Measurements from ENCODE around the gene RECQL. TPM values are rescaled to one million over a fixed set of nuclear protein-coding genes. Genes with fewer than 3 reads are reported as not detected.

Gene RECQL
- total RNA-seq, 4 donors from 2014 or later, result 18.4 to 25.8 (median 21.7) TPM

DNA sequence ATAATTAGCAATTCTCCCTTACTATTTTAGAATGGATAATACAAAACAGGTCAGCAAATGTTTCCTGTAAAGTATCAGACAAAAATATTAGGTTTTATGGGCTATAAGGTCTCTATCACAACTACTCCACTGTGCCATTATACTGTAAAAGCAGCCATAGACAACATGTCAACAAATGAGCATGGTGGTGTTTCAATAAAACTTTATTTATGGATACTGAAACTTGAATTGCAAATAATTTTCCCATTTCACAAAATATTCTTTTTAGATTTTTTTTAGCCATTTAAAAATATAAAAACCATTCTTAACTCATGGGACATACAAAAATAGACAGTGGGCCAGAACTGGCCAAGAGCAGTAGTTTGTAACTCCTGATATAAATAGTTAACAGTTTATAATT is 15.4 kb downstream of the RECQL start:
- no peak for TF ChIP-seq POLR2AphosphoS5 (IDR thresholded peaks at IDR 0.05)
- TF ChIP-seq EP300 (IDR thresholded peaks at IDR 0.05), result no peak
- TF ChIP-seq POLR2A (IDR thresholded peaks at IDR 0.05), result no peak
- TF ChIP-seq, protein P1, sequence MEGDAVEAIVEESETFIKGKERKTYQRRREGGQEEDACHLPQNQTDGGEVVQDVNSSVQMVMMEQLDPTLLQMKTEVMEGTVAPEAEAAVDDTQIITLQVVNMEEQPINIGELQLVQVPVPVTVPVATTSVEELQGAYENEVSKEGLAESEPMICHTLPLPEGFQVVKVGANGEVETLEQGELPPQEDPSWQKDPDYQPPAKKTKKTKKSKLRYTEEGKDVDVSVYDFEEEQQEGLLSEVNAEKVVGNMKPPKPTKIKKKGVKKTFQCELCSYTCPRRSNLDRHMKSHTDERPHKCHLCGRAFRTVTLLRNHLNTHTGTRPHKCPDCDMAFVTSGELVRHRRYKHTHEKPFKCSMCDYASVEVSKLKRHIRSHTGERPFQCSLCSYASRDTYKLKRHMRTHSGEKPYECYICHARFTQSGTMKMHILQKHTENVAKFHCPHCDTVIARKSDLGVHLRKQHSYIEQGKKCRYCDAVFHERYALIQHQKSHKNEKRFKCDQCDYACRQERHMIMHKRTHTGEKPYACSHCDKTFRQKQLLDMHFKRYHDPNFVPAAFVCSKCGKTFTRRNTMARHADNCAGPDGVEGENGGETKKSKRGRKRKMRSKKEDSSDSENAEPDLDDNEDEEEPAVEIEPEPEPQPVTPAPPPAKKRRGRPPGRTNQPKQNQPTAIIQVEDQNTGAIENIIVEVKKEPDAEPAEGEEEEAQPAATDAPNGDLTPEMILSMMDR (IDR thresholded peaks at IDR 0.05), result no peak
- DNase-seq (ENCODE audit: low spot score in 2 of 2), result no peak
- no peaks in the 10 kb centered on the region for H3K9me3 ChIP-seq
- H3K27ac ChIP-seq, result no peak overlapping the region
- H3K4me3 ChIP-seq, result no peak overlapping the region
- peaks cover 50% of the 10 kb centered on the region for H3K36me3 ChIP-seq
- H3K27me3 ChIP-seq, result no peaks in the 10 kb centered on the region
- H3K4me1 ChIP-seq, result no peaks in the 10 kb centered on the region

DNA sequence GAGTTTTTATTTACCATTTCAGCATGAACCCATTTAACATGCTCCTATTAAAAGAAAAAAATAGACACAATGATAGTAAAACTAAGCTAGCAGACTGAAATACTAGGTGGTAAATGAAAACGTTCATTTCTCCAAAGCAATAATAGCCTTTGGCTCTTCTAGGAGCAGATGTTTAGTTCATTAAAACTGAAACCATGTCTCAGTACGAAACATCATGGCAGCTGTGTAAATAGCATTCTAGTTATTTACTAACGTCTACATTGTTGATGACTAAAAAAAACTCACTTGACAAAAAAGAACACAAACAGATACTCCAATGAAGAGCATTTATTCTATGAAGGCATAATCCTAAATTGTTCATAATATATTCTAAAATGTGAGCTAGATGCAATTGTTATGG is 17.9 kb downstream of the RECQL start:
- no peak for TF ChIP-seq EP300 (IDR thresholded peaks at IDR 0.05)
- TF ChIP-seq POLR2A (IDR thresholded peaks at IDR 0.05), result no peak
- no peak for TF ChIP-seq POLR2AphosphoS5 (IDR thresholded peaks at IDR 0.05)
- TF ChIP-seq, protein P1 (IDR thresholded peaks at IDR 0.05), result no peak
- Histone ChIP-seq H3K27ac (no peak overlapping the region), H3K36me3 (peaks cover 54% of the 10 kb centered on the region), H3K4me1 (no peaks in the 10 kb centered on the region), H3K27me3 (no peaks in the 10 kb centered on the region), H3K9me3 (no peaks in the 10 kb centered on the region), H3K4me3 (no peak overlapping the region)
- WGBS, result 87% methylated on average over 3 of the region's 3 CpGs
- DNase-seq (ENCODE audit: low spot score in 2 of 2), result no peak

DNA sequence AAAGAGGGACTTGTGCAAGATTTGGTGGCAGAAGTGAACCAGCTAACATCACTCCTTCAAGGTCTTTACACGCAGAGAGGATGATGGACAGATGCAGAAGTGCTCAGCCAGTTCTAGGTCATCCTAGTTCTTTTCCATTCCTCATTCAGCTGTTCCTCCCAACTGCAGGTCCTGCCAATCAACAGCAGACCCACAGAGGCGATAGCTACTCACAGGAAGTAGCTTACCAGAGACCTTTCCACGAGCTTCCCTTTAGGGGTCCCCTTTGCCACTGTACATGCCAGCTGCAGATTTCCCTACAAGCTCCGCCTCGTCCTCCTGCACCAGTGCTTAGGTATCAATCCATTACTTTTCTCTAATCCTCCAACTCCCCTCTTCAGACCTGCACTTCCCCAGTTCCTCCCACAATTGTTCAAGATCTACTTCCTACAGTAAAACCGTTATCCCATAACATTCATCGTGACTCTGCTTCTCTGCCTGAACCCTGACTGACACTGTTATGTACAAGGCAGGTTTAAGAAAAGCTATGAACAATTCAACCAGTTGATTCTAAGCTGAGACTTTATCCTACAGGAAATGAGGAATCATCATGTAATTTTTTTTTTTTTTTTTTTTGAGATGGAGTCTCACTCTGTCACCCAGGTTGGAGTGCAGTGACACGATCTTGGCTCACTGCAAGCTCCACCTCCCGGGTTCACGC is 22.5 kb downstream of the RECQL start:
- Histone ChIP-seq H3K4me3 (no peak overlapping the region), H3K9me3 (no peaks in the 10 kb centered on the region), H3K36me3 (peaks cover 62% of the 10 kb centered on the region), H3K27ac (no peak overlapping the region), H3K27me3 (no peaks in the 10 kb centered on the region), H3K4me1 (no peaks in the 10 kb centered on the region)
- WGBS, result 85% methylated on average over 10 of the region's 10 CpGs
- no peak for DNase-seq (ENCODE audit: low spot score in 2 of 2)
- TF ChIP-seq, protein P1 (IDR thresholded peaks at IDR 0.05), result no peak
- TF ChIP-seq POLR2A (IDR thresholded peaks at IDR 0.05) (no peak), POLR2AphosphoS5 (IDR thresholded peaks at IDR 0.05) (no peak), EP300 (IDR thresholded peaks at IDR 0.05) (no peak)

DNA sequence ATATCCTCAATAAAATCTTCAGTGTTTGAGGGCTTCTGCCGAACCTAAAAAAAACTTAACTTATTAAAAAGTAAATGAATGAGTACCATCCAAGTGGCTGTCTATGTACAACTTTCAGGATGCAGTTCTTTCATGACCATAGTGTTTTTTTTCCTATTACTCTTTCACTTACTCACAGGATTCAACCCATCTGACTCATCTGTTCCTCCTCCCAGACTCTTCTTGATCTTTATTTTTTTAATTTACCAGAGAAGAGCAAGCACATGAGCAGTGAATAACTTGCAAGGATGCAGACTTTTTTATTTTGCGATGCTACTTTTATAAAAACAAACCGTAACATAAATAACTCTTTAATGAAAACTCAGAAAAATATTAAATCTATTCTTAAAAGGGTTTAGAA is 24.5 kb downstream of the RECQL start:
- no peak for TF ChIP-seq EP300 (IDR thresholded peaks at IDR 0.05)
- TF ChIP-seq POLR2A (IDR thresholded peaks at IDR 0.05), result no peak
- TF ChIP-seq, protein P1 (IDR thresholded peaks at IDR 0.05), result no peak
- TF ChIP-seq POLR2AphosphoS5 (IDR thresholded peaks at IDR 0.05), result no peak
- Histone ChIP-seq H3K27ac (no peak overlapping the region), H3K36me3 (peaks cover 66% of the 10 kb centered on the region), H3K9me3 (no peaks in the 10 kb centered on the region), H3K27me3 (no peaks in the 10 kb centered on the region), H3K4me1 (no peaks in the 10 kb centered on the region), H3K4me3 (no peak overlapping the region)
- whole genome bisulfite sequencing, result 95% methylated on average over 3 of the region's 3 CpGs
- DNase-seq (ENCODE audit: low spot score in 2 of 2), result no peak

DNA sequence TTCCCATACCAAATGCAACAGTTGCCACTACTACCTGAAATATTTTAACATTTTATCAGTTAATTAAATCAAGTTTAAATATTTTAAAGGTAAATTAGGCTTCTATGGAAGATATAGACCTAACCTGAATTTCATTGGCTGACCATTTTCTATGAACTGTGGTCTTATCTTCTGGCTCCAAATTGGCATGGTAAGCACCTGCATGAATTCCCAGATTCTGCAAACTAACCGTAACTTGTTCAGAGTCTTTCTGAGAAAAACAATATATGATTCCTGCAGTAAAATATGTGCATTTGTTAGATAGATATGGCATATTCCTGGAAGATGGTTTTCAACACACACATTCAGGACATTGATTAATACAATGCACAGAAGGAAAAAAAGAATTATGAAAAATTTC is 25.9 kb downstream of the RECQL start:
- no peak for TF ChIP-seq EP300 (IDR thresholded peaks at IDR 0.05)
- TF ChIP-seq, protein P1 (IDR thresholded peaks at IDR 0.05), result no peak
- no peak for TF ChIP-seq POLR2A (IDR thresholded peaks at IDR 0.05)
- TF ChIP-seq POLR2AphosphoS5 (IDR thresholded peaks at IDR 0.05), result no peak
- peaks cover 3% of the 10 kb centered on the region for H3K4me1 ChIP-seq
- no peaks in the 10 kb centered on the region for H3K9me3 ChIP-seq
- no peak overlapping the region for H3K27ac ChIP-seq
- no peaks in the 10 kb centered on the region for H3K27me3 ChIP-seq
- no peak overlapping the region for H3K4me3 ChIP-seq
- no peak for DNase-seq (ENCODE audit: low spot score in 2 of 2)
- H3K36me3 ChIP-seq, result peaks cover 67% of the 10 kb centered on the region
- WGBS, result 100% methylated on average over 1 of the region's 1 CpG

All from suprapubic skin (tissue), 4 donors.